Sciatic nerve (tissue), 2 donors: ENCODE results near the gene SLC23A2. TPM values are rescaled to one million over a fixed set of nuclear protein-coding genes. Genes with fewer than 3 reads are reported as not detected.
A peak's percentile ranks its signal among the peaks of the same experiment; 100 is the strongest.

Experiments used
- ATAC-seq: fragments of 200-7000 bp; cut with Tn5 transposase; one replicate; pipeline ENCODE4 v1.9.1; 2020; ENCODE audit warnings: mild to moderate bottlenecking, moderate library complexity
- DNase-seq: peaks from one replicate; pipeline ENCODE4 v3.0.0-alpha.2; 2020; ENCODE audit warnings: low spot score
- intact Hi-C: fragments of 100-400 bp; cut with DNase I; formaldehyde crosslinking; loops from one replicate; pipeline ENCODE4 v1.14.2; 2022
- total RNA-seq: library from RNA; stranded (reverse); fragmentation: NEBNext Ultra II Directional; extraction: Animal tissue kit (Norgen Biotek cat#: 25700); gene quantifications from one replicate; pipeline ENCODE4 v1.2.1, GENCODE V29; 2021
- donor health status: DM: no; HTN: no; CAD: no.
- donor health status: DM: no; HTN: no; CAD: no.

The SLC23A2 gene
- total RNA-seq, 1 donor from 2014 or later = 75.9 TPM

DNA sequence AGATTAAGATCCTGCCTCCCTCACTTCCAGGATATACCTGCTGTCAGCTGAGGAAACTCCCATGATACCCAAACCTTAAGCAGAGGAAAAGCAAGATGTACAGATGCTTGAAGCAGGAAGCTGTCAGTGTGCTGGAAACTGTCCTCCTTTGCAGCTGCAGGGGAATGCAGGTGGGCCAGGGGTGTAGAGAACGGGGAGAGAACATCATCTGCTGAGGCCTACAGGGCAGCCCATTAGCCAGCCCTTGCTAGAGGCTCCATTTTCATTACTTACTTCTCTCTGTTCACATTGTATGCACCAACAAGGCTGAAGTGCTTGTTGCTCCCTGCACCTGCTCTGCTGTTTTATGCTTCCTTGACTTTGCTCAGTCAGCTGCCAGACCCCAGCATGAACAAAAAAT, 160.5 kb downstream of the SLC23A2 start:
- ATAC-seq = no peak
- intact Hi-C loops = no loop called here

GRCh38 chr20:4838526-4838925, 162.8 kb downstream of the SLC23A2 start:
- intact Hi-C loops = no loop called here
- DNase-seq = no peak
- no peak for ATAC-seq

More for the DNA sequence above, 160.5 kb downstream of the SLC23A2 start:
- no peak for DNase-seq

GRCh38 chr20:4837760-4838159, 163.6 kb downstream of the SLC23A2 start:
- ATAC-seq = no peak
- no peak for DNase-seq
- intact Hi-C loops = no loop called here

DNA sequence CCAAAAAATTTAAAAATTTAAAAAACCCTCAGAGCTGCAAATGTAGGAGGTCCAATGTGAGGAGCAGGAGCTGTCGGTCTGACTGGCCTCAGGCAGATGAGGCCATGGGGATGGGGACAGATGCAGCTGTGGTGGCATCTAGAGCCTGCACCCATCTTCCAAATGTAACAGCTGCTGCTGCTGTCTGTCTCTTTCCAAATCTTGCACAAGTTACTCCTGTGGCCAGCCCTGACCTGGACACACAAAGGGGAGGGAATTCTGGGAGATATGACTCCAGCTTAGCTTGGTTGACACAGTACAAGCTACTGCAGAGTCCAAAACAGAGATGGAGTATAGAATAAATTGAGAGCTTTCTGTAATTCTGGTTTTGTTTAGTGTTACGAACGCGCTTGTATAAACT, 164.4 kb downstream of the SLC23A2 start:
- DNase-seq (no peak), ATAC-seq (peak; percentile 48)
- intact Hi-C loops = no loop called here

DNA sequence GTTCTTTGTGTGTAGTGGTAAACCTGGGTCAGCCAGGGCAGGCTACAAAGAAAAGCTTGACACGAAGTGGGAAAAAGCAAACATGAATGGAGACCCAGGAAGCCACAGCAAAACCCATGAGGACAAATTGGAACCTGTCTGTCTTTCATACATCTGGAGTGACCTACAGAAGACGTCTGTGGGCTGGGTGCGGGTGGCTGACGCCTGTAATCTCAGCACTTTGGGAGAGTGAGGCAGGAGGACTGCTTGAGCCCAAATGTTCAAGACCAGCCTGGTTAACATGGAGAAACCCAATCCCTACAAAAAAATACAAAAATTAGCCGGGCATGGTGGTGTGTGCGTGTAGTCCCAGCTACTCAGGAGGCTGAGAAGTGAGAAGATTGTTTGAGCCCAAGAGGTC, 164.8 kb downstream of the SLC23A2 start:
- ATAC-seq = no peak
- no peak for DNase-seq
- intact Hi-C loops = no loop called here

DNA sequence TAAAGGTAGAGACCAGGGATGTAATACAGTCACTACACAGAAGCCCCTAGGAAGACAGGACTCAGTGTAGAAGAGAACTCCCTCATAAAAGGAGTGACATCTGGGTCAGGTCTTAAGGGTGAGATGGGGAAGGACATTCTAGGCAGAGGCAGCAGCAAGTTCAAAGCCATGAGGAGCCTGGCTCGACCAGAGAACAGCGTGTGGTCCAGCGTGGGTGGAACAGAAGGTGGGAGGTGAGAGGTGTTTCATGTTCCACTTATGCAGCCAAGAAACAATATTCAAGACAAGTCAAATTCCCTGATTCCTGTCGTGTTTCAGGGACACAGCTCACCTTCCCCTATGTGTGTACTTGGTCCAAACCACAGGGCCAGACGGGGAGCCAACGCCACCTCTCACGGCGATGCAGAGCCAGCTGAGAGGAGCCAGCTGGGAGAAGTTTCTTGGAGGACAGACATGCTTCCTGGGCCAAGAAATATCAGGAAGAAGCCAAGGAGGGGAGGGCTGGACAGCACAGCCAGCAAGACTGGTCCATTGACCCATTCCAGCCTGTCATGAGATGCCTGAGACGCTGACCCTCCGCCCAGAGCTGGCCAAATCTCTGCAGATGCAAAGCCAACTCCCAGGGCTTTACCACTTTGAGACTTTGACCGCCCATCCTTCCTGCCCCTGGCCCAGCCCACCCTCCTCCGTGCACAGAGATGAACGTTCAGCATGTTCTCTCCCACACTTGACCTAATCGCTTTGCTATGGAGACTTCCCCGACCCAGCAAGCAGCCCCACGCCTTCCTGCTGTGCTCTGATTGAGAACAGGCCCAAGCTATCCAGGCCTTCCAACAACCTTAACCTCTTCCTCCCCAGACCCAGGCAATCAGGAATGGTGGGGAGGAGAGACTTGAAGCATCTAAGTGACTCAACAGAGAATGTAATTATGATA, 165.8 kb downstream of the SLC23A2 start:
- DNase-seq = peak; percentile 79
- intact Hi-C loops = no loop called here
- peak; percentile 92 for ATAC-seq

DNA sequence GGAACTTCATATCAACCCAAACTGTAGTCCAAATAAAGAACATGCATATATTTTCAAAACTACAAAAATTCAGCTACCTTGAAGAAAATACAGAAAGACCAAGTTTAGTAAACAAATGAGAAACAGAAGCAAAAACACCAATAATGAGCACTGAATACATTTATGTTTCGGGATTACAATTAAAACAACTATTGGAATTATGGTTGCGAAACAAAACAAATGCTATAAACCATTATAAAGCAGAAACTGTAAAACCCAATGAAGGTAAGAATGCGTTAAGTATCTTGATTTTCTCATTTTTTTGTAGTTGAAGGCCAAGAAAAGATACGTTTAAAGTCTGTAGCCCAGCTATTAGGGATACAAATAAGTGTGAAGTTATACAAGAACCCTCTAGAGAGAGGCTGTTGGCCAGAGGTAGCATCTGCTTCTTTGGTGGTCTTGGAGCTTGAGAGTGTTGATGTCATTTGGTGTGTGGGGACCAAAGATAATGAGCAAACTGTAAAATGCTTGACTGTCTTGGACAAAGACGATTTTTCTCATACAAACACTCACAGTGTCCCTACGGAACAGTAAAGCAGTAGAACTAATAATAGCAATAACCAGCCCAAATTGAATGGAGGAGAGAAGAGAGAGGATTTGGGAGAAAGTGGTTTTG, 168.1 kb downstream of the SLC23A2 start:
- peak; percentile 37 for ATAC-seq
- no peak for DNase-seq
- intact Hi-C loops = no loop called here

DNA sequence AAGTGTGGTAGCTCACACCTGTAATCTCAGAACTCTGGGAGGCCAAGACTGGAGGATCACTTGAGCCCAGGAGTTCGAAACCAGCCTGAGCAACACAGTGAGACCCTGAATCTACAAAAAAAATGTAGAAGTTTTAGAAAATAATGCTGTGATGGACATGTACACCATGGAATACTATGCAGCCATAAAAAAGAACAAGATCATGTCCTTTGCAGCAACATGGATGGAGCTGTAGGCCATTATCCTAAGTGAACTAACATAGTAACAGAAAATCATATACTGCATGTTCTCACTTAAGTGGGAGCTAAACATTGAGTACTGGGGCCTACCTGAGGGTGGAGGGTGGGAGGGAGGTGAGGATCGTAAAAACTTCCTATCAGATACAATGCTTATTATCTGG, 168.8 kb downstream of the SLC23A2 start:
- intact Hi-C loops = no loop called here
- ATAC-seq = no peak

GRCh38 chr20:4830696-4831095, 170.6 kb downstream of the SLC23A2 start:
- ATAC-seq (no peak), DNase-seq (no peak)
- intact Hi-C loops = no loop called here

More for the DNA sequence above, 168.8 kb downstream of the SLC23A2 start:
- no peak for DNase-seq

- DNase-seq = no peak
- ATAC-seq = no peak
- intact Hi-C loops = no loop called here
Observed at GRCh38 chr20:4830259-4830658, 171.1 kb downstream of the SLC23A2 start.

DNA sequence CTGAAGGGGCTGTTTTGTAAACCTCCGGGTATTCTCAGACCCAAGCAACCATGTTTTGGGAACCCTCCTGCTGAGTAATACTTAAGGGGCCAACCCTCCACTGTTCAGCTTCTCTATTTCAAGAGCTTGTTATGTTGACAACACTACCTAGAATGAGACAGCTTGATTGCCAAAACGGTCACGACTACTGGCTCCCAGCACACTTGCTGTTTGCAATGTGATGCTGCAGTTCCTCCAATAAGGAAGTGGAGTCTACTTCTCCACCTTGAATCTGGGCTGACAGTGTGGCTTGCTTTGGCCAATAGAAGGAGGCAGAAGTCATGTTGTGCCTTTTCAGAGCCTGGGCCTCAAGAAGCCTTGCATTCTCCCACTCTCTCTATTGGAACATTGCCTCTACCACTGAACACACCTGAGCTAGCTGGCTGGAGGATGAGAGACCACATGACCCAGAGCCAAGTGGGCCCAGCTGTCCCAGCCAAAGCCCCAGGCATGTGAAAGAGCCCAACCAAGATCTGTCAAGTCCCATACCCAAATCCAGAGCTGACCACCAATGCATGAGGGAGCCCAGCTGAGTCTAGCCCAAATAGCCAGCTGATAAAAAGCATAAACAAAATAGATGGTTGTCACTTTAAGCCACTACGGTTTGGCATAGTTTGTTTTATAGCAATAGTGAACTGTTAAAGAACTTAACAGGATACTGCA, 171.6 kb downstream of the SLC23A2 start:
- no peak for DNase-seq
- intact Hi-C loops = no loop called here
- peak; percentile 80 for ATAC-seq

DNA sequence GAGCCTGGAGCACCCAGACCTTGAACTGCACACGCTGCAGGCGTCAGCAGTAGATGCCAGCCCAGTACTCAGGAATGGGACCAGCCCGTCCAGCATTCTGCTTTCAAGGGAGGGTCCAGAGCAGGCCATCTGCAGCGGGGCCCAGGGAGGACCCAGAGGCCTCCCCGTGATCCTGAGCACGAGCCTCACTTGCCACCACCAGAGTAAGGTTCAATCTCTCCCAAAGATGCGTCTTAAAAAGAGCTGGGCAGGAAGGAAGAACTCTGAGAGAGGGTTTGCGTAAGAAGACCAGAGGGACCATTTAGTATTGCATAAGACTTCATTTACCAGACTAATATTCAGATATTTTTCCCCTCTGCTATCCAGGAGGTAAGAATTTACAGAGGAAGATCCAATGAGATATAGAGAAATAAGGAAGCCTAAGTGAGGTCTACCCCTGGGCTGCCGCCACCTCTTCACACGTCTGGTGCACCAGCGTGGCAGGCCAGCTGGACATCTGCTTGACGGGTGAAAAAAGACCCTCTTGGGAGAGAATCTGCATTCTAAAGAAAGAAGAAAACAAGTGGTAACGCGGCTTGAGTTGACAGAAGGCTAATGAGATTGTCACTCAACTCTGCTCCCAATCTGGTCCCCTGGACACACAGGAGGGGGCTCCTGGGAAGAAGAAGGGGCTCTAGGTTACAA, 172.3 kb downstream of the SLC23A2 start:
- intact Hi-C loops = no loop called here
- ATAC-seq (peak; percentile 87), DNase-seq (peak; percentile 72)

- intact Hi-C loops = no loop called here
- DNase-seq (no peak), ATAC-seq (no peak)
Observed at GRCh38 chr20:4821590-4821989, 179.7 kb downstream of the SLC23A2 start.

DNA sequence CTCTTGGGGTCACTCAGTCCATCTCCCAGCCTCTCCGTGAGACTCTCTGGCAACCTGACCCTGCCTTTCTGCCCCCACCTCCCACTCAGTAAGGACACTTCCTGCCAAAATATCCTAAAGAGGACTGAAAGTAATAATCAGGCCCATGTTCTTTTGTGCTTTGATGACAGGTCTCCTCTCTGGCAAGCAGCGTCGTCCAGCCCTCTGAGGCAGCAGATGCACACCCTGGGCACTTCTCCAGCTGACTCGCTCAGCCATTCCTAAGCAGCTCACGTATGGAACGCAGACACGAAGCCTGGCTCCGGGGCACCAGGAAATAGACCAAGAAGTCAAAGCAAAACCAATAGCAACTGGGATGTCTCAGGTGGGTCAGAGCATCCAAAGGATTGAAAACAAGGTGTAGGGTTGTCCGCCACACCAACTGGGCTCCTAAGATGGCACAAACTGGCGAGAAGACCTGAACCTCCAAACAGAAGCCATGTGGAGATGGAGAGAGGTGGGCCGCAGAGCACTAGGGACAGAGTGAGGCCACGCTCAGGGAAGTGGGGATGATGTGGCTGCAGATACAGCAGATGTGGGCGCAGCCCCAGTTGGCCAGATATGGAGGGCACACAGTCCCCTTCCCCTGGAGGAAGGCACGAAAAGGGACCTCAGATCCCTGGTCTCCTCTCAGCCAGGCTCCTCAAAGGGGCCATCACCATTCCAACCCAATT, 180.3 kb downstream of the SLC23A2 start:
- DNase-seq (peak; percentile 74), ATAC-seq (peak; percentile 42)
- intact Hi-C loops = no loop called here

GRCh38 chr20:4819901-4820300, 181.4 kb downstream of the SLC23A2 start:
- DNase-seq (no peak), ATAC-seq (no peak)
- intact Hi-C loops = no loop called here

- intact Hi-C loops = no loop called here
- DNase-seq (no peak), ATAC-seq (no peak)
Observed at GRCh38 chr20:4817230-4817671, 184.1 kb downstream of the SLC23A2 start.

DNA sequence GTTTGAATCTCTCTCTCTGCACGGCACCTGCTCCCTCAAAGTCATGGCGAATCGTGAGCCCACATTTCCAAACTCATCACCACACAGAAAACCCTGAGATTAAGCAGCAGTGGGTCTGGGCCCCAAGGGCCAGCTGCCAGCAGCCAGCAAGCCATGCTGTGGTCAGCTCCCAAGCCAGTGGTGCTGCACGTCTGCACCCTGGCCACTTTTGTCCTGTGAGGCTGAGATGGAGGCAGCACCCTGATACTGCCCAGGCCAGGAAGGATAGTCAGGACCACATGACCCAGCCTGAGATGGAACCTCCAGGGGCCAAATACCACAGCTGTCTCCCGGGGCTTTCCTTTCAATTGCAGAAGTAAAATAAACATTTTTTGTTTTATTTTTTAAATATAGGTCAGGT, 185.7 kb downstream of the SLC23A2 start:
- intact Hi-C loops = no loop called here
- DNase-seq (no peak), ATAC-seq (no peak)

DNA sequence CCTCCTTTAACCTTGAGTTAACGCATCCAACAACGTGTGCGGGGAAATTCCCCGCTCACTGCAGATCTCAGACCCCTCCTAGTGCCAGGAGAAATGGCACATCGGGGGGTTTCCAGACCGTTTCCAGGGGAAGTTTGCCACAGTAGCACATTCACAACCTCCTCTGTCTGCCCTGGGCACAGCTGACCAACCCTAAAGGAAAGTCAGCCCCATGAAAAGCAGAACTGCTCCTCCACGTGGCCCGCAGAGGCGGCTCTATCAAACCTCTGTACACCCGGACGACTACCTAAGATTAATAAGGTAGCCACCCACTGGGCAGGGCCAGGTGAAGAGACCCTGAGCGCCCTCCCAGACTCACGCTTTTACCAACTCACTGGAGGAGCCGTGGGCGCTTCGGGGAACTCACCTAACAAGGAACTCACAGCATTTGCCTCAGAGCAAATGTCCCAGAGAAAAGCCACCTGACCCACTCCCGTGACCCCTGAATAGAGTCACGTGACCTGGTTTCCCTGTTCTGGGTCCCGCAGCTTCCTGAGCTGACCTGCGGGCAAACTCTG, 186.5 kb downstream of the SLC23A2 start:
- intact Hi-C loops = loop anchor here (5.0 kb wide), 1 partner anchor 223 kb away; no protein-coding TSS in a partner anchor
- DNase-seq (no peak), ATAC-seq (peak; percentile 38)
